Gastrocnemius medialis (tissue), 4 donors: ENCODE results near the gene SPIRE2.

ENCODE experiments used
- CTCF ChIP-seq, 5 experiments: fragments of 450-650 bp in 3 of 5; fragments of 200-600 bp in 2 of 5; sonication (generic) in 2 of 5; IDR thresholded peaks in 4 of 5; conservative IDR thresholded peaks in 1 of 5; 1 replicate in 4 of 5; 2 replicates in 1 of 5; pipeline ENCODE4 v1.5.1; 2016 to 2019; ENCODE audit warnings: antibody characterized with exemption in 5 of 5, mild to moderate bottlenecking in 3 of 5, moderate library complexity in 3 of 5
- POLR2A ChIP-seq, 2 donors: fragments of 450-650 bp; IDR thresholded peaks; one replicate each; pipeline ENCODE4 v1.6.1; 2017; ENCODE audit warnings: antibody characterized with exemption in 2 of 2, mild to moderate bottlenecking in 2 of 2, moderate library complexity in 2 of 2

GRCh38 chr16:89779231-89779908 lies 48.9 kb upstream of the SPIRE2 start:
- no peak for TF ChIP-seq CTCF (IDR thresholded peaks at IDR 0.05 in 4 of 5, conservative IDR thresholded peaks at IDR 0.05 in 1 of 5)
- TF ChIP-seq POLR2A (IDR thresholded peaks at IDR 0.05): no peak
